HG03135 (cell line): ENCODE results near the gene FAM83C.

Experiments
- ATAC-seq: cut with Tn5 transposase; IDR thresholded peaks from one replicate; pipeline ENCODE4 v1.9.1; 2021; ENCODE audit warnings: mild to moderate bottlenecking, moderate library complexity; ENCODE audit not compliant: unreplicated experiment

The FAM83C gene

GRCh38 chr20:35291654-35292503 lies at the start of gene FAM83C:
FAM83C (minus strand) TSS chr20:35292425; CDS start chr20:35292304, 121 bp downstream.
- ATAC-seq: no peak

- no peak for ATAC-seq
These were observed 49.3 kb upstream of the FAM83C start for GRCh38 chr20:35341366-35342028.

GRCh38 chr20:35340436-35340835 lies 48.2 kb upstream of the FAM83C start:
- no peak for ATAC-seq

GRCh38 chr20:35339636-35340035 lies 47.4 kb upstream of the FAM83C start:
- ATAC-seq: no peak

- no peak for ATAC-seq
These were observed 46.8 kb upstream of the FAM83C start for GRCh38 chr20:35339007-35339406.

- ATAC-seq: no peak
These were observed 42.3 kb upstream of the FAM83C start for GRCh38 chr20:35334311-35335101.

- no peak for ATAC-seq
These were observed 41.4 kb upstream of the FAM83C start for GRCh38 chr20:35333606-35334005.

GRCh38 chr20:35332540-35333200 lies 40.4 kb upstream of the FAM83C start:
- no peak for ATAC-seq

- ATAC-seq: no peak
These were observed 37.4 kb upstream of the FAM83C start for GRCh38 chr20:35329435-35330139.

GRCh38 chr20:35328689-35329088 lies 36.5 kb upstream of the FAM83C start:
- no peak for ATAC-seq

- ATAC-seq: no peak
These were observed 36.0 kb upstream of the FAM83C start for GRCh38 chr20:35328095-35328685.

GRCh38 chr20:35327074-35327976 lies 35.1 kb upstream of the FAM83C start:
- ATAC-seq: no peak

GRCh38 chr20:35326740-35327073 lies 34.5 kb upstream of the FAM83C start:
- ATAC-seq: no peak

GRCh38 chr20:35326021-35326739 lies 34.0 kb upstream of the FAM83C start:
- ATAC-seq: no peak

GRCh38 chr20:35325401-35325800 lies 33.2 kb upstream of the FAM83C start:
- ATAC-seq: no peak

GRCh38 chr20:35320396-35321126 lies 28.3 kb upstream of the FAM83C start:
- no peak for ATAC-seq

- no peak for ATAC-seq
These were observed 27.6 kb upstream of the FAM83C start for GRCh38 chr20:35319871-35320197.
